Measurements from ENCODE around the gene COCH.

Gene COCH

DNA sequence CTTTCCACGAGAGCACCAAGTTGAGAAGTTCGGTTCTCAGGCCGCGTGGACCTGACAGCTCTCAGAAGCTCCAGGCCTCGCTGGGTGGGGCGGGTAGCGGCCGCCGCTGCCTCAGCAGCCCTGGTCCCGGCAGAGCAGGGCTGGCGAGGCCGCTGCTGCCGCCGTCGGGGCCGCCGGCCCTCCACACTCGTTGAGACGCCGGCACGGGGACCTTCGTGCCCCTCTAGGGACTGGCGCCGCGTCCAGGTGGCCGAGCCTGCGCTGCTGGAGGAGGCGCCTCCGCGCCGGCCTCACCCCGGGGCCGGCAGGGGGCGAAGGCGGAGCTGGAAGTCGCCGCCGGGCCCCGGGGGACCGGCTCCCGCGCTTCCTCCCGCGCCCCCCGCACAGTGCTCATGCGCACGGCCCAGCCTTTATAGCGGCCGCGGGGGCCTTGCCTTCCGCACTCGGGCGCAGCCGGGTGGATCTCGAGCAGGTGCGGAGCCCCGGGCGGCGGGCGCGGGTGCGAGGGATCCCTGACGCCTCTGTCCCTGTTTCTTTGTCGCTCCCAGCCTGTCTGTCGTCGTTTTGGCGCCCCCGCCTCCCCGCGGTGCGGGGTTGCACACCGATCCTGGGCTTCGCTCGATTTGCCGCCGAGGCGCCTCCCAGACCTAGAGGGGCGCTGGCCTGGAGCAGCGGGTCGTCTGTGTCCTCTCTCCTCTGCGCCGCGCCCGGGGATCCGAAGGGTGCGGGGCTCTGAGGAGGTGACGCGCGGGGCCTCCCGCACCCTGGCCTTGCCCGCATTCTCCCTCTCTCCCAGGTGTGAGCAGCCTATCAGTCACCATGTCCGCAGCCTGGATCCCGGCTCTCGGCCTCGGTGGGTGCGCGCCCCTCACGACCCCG is at the start of gene COCH:
Gene COCH (plus strand): TSS at position 440 of the 879 bp plus-strand sequence. CDS start 380 bp downstream, at position 820.
- DNase-seq, result peak; percentile 54

DNA sequence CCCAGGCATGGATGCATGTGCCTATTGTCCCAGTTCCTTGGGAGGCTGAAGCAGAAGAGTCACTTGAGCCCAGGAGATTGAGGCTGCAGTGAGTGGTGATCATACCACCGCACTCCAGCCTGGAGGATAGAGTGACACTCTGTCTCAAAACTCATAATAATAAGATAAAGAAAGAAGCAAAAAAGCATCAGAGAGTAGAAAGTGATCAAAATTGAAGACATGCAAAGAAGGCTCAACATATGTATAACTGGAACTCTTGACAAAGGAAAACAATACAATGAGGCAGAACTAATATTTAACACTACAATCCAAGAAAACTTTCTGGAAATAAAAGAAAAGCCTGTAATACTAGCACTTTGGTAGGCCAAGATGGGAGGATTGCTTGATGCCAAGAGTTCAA is 48.3 kb upstream of the COCH start:
- no peak for DNase-seq

GRCh38 chr14:30829853-30830252 is 44.5 kb upstream of the COCH start:
- DNase-seq, result no peak

DNA sequence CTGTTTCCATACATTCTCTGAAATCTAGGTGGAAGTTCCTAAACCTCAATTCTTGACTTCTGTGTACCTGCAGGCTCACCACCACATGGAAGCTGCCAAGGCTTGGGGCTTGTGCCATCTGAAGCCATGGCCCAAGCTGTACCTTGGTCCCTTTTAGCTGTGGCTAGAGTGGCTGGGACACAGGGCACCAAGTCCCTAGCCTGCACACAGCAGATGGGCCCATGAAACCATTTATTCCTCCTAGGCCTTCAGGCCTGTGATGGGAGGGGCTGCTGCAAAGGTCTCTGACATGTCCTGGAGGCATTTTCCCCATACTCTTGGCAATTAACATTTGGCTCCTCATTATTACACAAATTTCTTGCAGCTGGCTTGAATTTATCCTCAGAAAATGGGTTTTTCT is 40.0 kb upstream of the COCH start:
- DNase-seq, result no peak

DNA sequence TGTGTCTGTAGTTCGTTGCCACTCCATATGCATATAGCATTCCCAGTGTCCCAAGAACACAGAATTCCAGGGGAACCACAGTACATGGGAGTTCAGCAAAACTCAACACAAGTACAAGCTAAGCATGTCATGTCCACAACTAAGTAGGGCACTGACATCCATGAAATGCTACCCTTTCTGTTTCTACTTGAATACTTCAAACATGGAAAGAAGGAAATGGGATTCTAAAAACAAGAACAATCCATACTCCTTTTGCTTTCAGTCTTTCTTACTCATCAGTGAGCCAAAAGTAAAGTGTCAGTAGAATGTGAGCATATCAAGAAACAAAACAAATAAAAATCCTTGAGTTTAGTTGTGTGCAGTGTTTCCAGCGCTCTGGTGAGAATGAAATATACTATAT is 36.0 kb upstream of the COCH start:
- no peak for DNase-seq

DNA sequence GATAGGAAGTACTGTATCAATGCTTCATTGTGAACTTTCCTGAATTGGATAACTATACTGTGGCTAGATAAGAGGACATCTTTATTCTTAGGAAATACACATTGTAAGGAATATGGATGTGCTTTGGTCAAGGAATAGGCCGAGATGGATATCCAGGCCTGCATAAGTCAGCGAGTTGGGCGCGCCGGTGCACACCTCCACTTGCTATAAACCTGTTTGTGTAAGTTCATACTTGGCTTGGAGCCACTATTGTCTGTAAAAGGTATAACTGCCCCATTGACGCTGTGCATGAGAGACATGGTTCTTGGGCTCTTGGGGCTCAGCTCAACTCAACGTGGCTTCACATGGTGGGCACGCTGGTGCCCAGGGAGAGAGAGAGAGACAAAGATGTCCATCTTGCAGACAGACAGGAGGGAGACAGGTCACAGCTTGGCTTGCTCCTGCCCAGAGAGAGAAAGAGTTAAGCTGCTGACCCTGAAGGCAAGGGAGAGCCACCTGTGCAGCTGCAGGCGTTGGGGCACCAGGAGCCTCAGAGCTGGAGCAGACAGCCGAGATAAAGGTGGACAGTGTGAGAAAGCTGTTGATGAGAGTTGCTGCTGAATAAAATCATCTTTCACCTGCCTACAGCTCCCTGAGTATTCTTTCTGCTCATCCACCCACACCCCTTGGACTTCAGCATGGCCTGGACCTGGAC is 34.1 kb upstream of the COCH start:
- no peak for DNase-seq

DNA sequence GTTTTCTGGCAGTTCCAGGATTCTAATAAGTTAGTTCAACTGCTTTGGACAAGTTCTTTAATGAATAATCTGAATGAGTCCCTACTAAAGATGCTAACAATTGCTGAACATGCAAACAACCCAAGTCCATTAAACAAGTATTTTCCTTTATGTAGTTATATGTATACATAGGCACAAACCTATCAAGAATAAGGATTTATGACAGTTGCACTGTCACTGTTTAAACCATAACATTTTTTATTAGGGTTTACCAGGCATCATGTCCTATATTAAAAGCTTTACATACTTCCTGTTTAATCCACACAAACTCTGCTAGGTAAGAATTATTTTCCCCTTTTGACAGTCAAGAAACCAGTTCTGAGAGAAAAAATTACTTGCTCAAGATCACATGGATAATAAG is 31.9 kb upstream of the COCH start:
- DNase-seq, result no peak

- no peak for DNase-seq
Observed at GRCh38 chr14:30848449-30849240, 25.7 kb upstream of the COCH start.

DNA sequence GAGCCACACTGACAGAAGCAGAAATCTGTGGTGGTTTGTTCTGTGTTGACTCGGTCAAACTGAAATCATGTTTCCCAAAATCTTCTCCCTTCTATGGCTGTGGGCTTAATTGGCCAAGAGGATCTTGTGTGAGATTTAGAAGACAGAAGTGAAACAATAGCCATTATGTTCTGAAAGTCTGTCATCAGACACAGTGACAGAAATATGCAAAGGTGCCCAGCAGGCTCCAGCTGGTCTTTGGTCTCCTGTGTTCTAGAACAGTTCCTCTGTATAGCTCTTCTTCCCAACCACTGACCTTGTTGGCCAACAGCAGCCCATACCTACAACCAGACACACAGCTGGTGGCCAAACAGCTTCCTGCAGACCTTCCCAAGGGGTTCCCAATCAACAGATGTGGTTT is 25.0 kb upstream of the COCH start:
- DNase-seq, result no peak

GRCh38 chr14:30849983-30850382 is 24.4 kb upstream of the COCH start:
- no peak for DNase-seq

GRCh38 chr14:30853946-30854345 is 20.4 kb upstream of the COCH start:
- no peak for DNase-seq

- DNase-seq, result no peak
Observed at GRCh38 chr14:30854492-30854891, 19.9 kb upstream of the COCH start.

GRCh38 chr14:30855345-30856037 is 18.9 kb upstream of the COCH start:
- DNase-seq, result no peak

DNA sequence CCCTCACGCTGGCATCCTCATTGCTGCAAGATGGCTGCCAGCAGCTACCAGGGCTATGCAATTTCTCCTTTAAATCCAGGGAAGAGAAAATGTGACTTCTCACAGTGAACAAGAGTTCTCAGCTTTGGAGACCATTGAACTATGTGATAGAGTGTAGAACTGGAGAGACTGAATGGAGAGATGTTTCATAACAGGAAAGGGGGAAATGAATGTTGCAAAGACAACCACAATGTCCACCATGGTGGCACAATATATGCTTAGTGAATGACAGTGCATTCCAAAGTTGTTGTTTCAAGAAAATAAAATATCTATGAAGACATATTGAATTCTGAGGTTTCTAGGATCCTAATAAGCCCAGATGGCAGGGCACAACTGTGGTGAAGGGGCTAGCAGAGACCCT is 13.2 kb upstream of the COCH start:
- no peak for DNase-seq

GRCh38 chr14:30864934-30865333 is 9.4 kb upstream of the COCH start:
- DNase-seq, result no peak

DNA sequence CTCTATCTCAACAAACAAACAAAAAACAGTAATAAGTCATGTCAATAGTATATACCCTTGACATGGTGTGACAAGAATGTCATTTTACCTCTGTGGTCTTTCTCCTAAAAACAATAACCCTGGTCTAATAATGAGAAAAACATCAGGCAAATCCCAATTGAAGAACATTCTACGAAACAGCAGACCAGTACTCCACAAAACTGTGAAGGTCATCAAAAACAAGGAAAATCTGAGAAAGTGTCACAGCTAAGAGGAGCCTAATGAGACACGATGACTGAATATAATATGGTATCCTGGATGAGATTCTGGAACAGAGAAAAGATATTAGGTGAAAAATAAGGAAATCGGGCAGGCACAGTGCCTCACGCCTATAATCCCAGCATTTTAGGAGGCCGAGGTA is 5.6 kb upstream of the COCH start:
- no peak for DNase-seq

- no peak for DNase-seq
Observed at GRCh38 chr14:30869551-30870155, 4.7 kb upstream of the COCH start.

DNA sequence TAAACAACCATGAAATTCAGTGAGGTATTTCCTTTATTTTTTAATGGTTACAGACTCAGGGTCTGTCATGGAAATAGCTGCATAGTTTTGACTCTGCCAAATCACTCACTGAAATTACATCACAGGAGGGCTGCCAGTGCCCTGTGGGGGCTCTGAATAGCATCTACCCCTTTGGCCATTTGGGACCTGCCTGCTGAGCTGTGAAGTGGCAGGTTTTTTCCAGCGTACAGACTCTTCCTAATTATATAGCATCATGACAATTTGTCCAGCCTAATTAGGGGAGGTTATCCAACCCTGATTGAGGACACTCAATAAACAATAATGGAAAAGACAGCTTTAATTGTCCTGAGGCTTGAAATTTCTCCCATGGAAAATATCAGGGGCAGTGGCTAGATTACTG is 1.8 kb upstream of the COCH start:
- no peak for DNase-seq

DNA sequence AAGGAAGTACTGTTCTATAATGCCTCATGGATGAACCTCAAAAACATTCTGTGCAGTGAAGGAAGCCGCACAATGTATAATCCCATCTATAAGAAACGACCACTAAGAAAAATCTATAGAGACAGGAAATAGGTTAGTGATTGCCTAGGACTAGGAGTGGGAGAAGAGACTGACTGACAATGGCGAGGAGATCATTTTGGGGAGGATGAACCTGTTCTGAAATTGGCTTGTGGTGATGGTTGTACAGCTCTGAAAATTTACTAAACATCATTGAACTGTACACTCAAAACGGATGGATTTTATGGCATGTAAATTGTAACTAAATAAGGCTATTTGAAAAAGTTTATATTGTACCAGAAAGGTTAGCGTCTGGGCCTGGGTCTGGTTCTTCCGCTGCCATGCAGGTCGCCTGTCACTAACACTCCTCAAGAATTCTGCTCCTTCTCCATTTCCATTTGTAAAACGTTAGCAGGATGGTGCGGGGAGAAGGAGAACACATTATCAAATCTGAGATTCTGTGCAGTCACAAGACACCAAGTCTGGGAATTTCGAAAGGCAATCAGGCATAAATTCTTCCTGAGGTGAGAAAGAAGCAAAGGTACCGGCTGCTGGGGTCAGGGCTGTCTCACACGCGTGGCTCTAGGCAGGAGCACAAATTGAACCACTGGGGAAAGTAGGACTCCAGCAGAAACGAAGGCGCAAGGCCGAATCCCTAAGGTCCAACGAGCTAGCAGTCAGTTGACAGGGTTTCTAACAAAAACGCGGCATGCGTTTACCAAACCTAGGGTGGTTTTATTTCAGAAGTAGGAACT is 845 bp upstream of the COCH start:
- no peak for DNase-seq

DNA sequence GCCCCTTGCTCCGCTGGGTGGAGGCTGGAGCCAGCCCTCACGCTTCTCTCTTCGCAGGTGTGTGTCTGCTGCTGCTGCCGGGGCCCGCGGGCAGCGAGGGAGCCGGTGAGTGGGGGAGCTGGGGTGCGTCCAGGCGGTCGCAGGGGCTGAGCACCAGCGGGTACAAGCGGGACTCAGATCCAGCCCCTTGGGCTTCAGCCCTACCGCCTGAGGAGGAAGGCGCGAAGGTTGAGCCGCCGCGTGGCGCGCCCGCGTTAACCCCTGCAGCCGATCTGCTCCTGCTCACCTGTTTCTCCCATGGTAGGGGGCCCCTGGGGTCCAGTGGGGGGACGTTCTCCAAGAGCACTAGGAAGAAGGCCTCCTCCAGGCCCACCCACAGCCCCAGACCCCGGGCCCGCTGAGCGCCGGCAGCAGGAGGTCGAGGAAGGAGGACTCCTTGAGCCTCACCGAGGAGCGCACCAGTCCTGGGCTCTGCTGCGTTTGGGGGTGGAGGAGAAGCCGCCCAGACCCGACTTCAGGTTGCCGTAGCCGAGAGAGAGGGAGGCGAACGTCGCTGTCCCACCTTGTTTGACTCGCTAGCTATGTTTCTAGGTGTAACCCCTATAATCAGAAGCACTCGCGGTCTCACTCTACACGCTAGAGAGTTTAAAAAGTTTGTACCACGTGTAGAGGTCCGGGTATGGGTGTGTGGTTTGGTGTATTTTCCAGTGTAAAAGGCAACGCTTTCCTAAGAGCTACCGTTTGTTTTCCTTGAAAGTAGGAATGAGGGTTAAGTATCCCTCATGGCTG is 834 bp downstream of the COCH start:
- DNase-seq, result no peak

- DNase-seq, result no peak
Observed at GRCh38 chr14:30875788-30876053, 1.4 kb downstream of the COCH start.

All from NCI-H1694 treated with DMSO at 0.1 percent for 48 hours (cell line).